Measurements from ENCODE around the gene MMP25. TPM values are rescaled to one million over a fixed set of nuclear protein-coding genes. Genes with fewer than 3 reads are reported as not detected.
A peak's percentile ranks its signal among the peaks of the same experiment; 100 is the strongest.

Gene MMP25, protein sequence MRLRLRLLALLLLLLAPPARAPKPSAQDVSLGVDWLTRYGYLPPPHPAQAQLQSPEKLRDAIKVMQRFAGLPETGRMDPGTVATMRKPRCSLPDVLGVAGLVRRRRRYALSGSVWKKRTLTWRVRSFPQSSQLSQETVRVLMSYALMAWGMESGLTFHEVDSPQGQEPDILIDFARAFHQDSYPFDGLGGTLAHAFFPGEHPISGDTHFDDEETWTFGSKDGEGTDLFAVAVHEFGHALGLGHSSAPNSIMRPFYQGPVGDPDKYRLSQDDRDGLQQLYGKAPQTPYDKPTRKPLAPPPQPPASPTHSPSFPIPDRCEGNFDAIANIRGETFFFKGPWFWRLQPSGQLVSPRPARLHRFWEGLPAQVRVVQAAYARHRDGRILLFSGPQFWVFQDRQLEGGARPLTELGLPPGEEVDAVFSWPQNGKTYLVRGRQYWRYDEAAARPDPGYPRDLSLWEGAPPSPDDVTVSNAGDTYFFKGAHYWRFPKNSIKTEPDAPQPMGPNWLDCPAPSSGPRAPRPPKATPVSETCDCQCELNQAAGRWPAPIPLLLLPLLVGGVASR
- under 1 TPM in 8 of 9 donors, not detected in 1; 0.11 to 0.65 (median 0.35) TPM for total RNA-seq
- 1 to 10 TPM in 1 of 3 donors, under 1 TPM in 2; 0.09 to 3.1 (median 0.47) TPM for polyA plus RNA-seq
- long read RNA-seq, donor 1, result 0 reads
- long read RNA-seq, donor 2, result 0 reads
- long read RNA-seq, donor 3, result 0 reads
- long read RNA-seq, donor 4, result 0 reads
- long read RNA-seq, donor 5, result 0 reads
- long read RNA-seq, donor 6, result 0 reads
- long read RNA-seq, donor 7, result 0 reads
- long read RNA-seq, donor 8, result 0 reads
- long read RNA-seq, donor 9, result 0 reads
- long read RNA-seq, donor 10, result 0 reads

DNA sequence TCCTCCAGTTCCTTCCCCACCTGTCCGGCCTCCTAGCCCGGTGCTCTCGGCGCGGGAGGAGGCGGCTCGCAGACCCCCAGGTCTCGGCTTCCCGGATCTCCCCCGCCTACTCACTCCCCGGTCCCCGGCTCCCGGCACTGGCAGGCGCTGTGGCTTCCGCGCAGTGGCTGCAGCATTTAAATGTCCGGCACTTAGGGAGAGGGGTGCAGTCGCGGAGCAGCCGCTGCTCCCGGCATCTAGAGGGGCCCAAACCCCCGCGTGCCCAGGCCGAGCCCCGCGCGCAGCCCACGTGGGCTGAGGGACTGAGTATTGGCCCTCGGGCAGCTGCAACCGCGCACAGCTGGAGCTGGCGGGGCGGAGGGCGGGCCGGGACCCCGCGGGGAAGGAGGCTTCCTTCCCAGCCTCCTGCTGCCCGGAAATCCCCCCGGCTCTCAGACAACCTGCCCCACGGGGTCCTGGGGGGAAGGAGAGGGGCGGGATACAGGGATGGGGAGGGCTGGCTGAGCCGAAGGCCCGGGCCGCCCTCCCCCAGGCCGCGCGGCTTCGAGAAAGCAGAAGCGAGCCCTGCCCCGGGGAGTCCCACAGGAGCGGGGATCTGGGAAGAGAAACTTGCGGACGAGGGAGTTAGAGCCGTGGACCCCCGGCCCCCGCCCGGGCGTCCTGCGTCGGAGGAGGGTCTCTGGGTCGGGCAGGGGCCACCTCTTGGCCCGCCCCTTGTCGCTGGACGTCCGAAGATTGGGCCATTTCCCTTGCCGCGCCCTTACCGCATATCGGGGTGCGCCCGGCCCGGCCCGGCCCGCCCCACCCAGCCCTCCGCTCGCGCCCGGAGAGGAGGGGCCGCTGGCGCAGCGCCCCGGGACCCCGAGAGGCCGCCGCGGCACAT is at the start of gene MMP25:
Gene MMP25, plus strand, starts transcription at position 804 of the 883 bp plus-strand sequence. CDS start 357 bp downstream, outside the sequence.
- H3K4me1 ChIP-seq (replicated peaks in 1 of 2), result peaks cover 4 to 13% of the 10 kb centered on the region in 2 donors
- H3K27ac ChIP-seq, result no peak within 1 kb of the TSS
- no peak for TF ChIP-seq POLR2A (IDR thresholded peaks at IDR 0.05)
- TF ChIP-seq, protein P1, sequence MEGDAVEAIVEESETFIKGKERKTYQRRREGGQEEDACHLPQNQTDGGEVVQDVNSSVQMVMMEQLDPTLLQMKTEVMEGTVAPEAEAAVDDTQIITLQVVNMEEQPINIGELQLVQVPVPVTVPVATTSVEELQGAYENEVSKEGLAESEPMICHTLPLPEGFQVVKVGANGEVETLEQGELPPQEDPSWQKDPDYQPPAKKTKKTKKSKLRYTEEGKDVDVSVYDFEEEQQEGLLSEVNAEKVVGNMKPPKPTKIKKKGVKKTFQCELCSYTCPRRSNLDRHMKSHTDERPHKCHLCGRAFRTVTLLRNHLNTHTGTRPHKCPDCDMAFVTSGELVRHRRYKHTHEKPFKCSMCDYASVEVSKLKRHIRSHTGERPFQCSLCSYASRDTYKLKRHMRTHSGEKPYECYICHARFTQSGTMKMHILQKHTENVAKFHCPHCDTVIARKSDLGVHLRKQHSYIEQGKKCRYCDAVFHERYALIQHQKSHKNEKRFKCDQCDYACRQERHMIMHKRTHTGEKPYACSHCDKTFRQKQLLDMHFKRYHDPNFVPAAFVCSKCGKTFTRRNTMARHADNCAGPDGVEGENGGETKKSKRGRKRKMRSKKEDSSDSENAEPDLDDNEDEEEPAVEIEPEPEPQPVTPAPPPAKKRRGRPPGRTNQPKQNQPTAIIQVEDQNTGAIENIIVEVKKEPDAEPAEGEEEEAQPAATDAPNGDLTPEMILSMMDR (IDR thresholded peaks at IDR 0.05), result no peak
- peaks cover 65% of the 10 kb centered on the region for H3K27me3 ChIP-seq
- 0 to 1% (median 0%) methylated on average over 2 to 85 of the region's 86 CpGs for WGBS, 4 donors
- intact Hi-C loops (cut with DNase I), result no loop called here
- H3K4me3 ChIP-seq, result peak within 1 kb of the TSS in 1 of 4 donors; percentile 35
- DNase-seq, result no peak
- H3K36me3 ChIP-seq (replicated peaks in 1 of 2), result no peaks in the 10 kb centered on the region
- no peaks in the 10 kb centered on the region for H3K9me3 ChIP-seq (replicated peaks in 1 of 3)

DNA sequence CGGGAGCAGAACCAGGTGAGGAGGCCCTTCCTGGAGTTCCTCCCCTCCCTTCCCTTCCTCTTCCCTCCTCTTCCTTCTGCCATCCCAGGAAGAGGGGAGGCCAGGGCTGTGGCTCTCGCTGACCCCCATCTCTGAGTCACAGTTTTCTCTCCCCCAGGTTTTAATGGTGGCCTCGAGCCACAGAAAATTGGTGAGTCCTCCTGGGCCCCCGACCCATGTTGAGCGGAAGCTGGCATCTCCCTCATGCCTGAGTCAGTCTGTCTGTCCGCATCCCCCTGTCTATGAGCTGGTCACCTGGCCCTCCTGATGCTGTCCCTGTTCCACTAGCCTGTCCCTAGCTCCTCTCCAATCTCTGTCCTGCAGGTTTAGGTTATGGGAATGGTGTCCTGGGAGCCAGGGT is 46.4 kb upstream of the MMP25 start:
- TF ChIP-seq, protein P1 (IDR thresholded peaks at IDR 0.05), result no peak
- no peak for TF ChIP-seq POLR2A (IDR thresholded peaks at IDR 0.05)
- no peaks in the 10 kb centered on the region for H3K9me3 ChIP-seq (replicated peaks in 1 of 3)
- H3K36me3 ChIP-seq (replicated peaks in 1 of 2), result no peaks in the 10 kb centered on the region
- no peak for DNase-seq
- 81 to 86% (median 82%) methylated on average over 6 of the region's 6 CpGs for WGBS, 4 donors
- no peak overlapping the region for H3K4me3 ChIP-seq
- H3K27me3 ChIP-seq, result no peaks in the 10 kb centered on the region
- H3K4me1 ChIP-seq (replicated peaks in 1 of 2), result peaks cover 0 to 2% of the 10 kb centered on the region in 2 donors
- no peak overlapping the region for H3K27ac ChIP-seq
- intact Hi-C loops (cut with DNase I), result loop anchor here in 1 of 2 donors (5.0 kb wide), 1 partner anchor 32 kb away; no protein-coding TSS in a partner anchor

DNA sequence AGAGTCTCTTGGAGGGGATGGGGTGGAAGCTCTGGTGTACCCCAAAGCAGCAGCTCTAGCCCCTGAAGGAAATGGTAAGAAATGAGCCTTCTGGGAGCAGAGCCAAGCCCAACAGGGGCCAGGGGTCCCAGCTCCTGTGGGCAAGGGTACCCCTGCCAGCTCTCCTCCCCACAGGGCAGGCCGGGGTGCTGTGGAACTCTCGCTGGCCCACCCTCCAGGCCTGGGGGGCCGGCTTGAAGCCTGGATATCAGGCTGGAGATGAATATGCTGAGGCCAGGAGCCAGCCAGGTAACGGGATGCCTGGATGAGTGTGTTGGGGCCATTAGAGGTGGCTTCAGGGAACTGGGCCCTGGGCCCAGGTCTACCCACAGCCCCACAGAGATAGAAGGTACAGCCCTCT is 45.8 kb upstream of the MMP25 start:
- H3K27me3 ChIP-seq, result no peaks in the 10 kb centered on the region
- no peak overlapping the region for H3K4me3 ChIP-seq
- peaks cover 0 to 4% of the 10 kb centered on the region in 2 donors for H3K4me1 ChIP-seq (replicated peaks in 1 of 2)
- 70 to 100% (median 76%) methylated on average over 1 to 4 of the region's 4 CpGs for WGBS, 4 donors
- no peak overlapping the region for H3K27ac ChIP-seq
- no peaks in the 10 kb centered on the region for H3K36me3 ChIP-seq (replicated peaks in 1 of 2)
- no peak for TF ChIP-seq POLR2A (IDR thresholded peaks at IDR 0.05)
- TF ChIP-seq, protein P1 (IDR thresholded peaks at IDR 0.05), result no peak
- intact Hi-C loops (cut with DNase I), result no loop called here
- H3K9me3 ChIP-seq (replicated peaks in 1 of 3), result no peaks in the 10 kb centered on the region
- no peak for DNase-seq
